ENCODE measurements around the gene PKP3.

DNA sequence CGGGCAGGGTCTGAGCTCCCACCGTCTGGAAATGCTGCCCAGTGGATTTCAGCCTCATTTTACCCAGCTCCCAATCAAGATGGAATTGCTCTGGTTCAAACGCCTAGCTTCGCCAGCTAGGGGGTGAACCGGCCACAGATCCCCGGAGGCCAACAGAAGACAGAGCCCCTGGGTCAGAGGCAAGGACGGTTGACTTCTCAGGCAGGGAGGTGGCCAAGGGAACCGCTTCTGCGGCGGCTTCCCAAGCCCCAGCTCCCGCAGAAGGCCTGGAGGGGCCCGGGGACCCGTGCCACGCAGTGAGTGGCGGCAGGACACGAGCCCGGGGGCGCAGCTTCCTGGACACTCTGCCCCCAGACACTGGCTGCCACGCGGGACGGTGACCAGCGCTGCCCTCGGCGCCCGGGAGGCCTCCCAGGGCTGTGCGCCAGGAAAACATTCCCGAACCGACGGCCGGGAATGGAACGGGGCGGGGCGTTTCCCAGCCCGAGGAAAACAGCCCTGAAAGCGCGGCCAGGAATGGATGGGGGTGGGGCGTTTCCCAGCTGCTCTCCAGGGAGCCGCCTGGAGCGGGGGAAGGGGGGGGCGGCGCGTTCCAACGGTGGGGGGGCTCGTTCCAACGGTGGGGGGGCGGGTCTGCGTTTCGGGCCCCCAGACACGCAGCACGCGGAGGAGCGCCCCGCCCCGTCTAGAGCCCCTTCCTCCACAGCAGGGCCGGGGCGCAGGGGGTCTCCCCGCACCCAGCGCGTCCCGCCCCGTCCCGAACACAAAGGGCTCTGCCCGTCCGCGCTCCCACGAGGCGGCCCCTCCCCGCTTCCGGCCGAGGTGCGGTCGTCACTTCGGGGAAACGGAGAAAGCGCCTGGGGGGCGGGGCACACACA is 38.2 kb upstream of the PKP3 start:
- no peak for TF ChIP-seq EZH2 (IDR thresholded peaks at IDR 0.05; ENCODE audit: borderline replicate concordance, low read depth, low read length, severe bottlenecking)
- TF ChIP-seq, protein P1, sequence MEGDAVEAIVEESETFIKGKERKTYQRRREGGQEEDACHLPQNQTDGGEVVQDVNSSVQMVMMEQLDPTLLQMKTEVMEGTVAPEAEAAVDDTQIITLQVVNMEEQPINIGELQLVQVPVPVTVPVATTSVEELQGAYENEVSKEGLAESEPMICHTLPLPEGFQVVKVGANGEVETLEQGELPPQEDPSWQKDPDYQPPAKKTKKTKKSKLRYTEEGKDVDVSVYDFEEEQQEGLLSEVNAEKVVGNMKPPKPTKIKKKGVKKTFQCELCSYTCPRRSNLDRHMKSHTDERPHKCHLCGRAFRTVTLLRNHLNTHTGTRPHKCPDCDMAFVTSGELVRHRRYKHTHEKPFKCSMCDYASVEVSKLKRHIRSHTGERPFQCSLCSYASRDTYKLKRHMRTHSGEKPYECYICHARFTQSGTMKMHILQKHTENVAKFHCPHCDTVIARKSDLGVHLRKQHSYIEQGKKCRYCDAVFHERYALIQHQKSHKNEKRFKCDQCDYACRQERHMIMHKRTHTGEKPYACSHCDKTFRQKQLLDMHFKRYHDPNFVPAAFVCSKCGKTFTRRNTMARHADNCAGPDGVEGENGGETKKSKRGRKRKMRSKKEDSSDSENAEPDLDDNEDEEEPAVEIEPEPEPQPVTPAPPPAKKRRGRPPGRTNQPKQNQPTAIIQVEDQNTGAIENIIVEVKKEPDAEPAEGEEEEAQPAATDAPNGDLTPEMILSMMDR (IDR thresholded peaks at IDR 0.05; ENCODE audit: borderline replicate concordance, extremely low read depth, low read length, poor library complexity, severe bottlenecking) = no peak

Measured in DND-41 (cell line).